HEK293 (cell line): ENCODE data around the gene ZCCHC24.

Experiments used
- CTCF ChIA-PET: fragments of 350-600 bp; formaldehyde crosslinking; extraction: SDS; loops from one replicate; lab custom pipeline; 2021; ENCODE audit warnings: antibody characterized with exemption; lab: Yijun Ruan, JAX
- POLR2A ChIA-PET: fragments of 300-600 bp; formaldehyde crosslinking; extraction: SDS; loops from one replicate; lab custom pipeline; 2020; ENCODE audit warnings: antibody characterized with exemption, inconsistent platforms; lab: Yijun Ruan, JAX
- H3K27ac ChIP-seq: fragments of 200-500 bp; sonication (Bioruptor generic); 2 replicates; pipeline ENCODE4 v1.5.1; 2014; ENCODE audit warnings: low read depth, low read length, control low read depth, inconsistent platforms; ENCODE audit errors: extremely low read depth
- H3K36me3 ChIP-seq, 2 experiments: fragments of 200-500 bp in 1 of 2; sonication (Bioruptor generic) in 1 of 2; 1 replicate in 1 of 2; 2 replicates in 1 of 2; pipeline ENCODE4 v1.5.1; 2014 to 2017; ENCODE audit warnings: inconsistent platforms in 2 of 2, low read length in 2 of 2; ENCODE audit not compliant: control insufficient read depth in 2 of 2, insufficient read depth in 1 of 2
- H3K4me1 ChIP-seq: fragments of 200-500 bp; sonication (Bioruptor generic); 2 replicates; pipeline ENCODE4 v1.5.1; 2014; ENCODE audit warnings: mild to moderate bottlenecking, low read length, inconsistent platforms; ENCODE audit not compliant: control insufficient read depth, insufficient read depth
- H3K4me3 ChIP-seq: 2 replicates; pipeline ENCODE4 v1.5.1; 2011; ENCODE audit warnings: low read depth, mild to moderate bottlenecking, control low read depth, low read length, moderate library complexity
- H3K9me3 ChIP-seq: fragments of 200-500 bp; sonication (Bioruptor generic); 2 replicates; pipeline ENCODE4 v1.5.1; 2014; ENCODE audit warnings: low read depth, low read length, inconsistent platforms; ENCODE audit not compliant: control insufficient read depth, insufficient read depth
- FEZF1 ChIP-seq: fragments of 450-650 bp; formaldehyde crosslinking; IDR thresholded peaks from 2 replicates; pipeline ENCODE4 v1.5.1; 2016; ENCODE audit warnings: missing biosample characterization, missing genetic modification characterization
- IKZF3 ChIP-seq: fragments of 450-650 bp; IDR thresholded peaks from 2 replicates; pipeline ENCODE4 v1.5.0; 2018; ENCODE audit warnings: missing biosample characterization, mild to moderate bottlenecking, missing genetic modification characterization, moderate library complexity
- KLF7 ChIP-seq: fragments of 450-650 bp; formaldehyde crosslinking; IDR thresholded peaks from 2 replicates; pipeline ENCODE4 v1.5.1; 2016; ENCODE audit warnings: missing biosample characterization, missing genetic modification characterization, borderline replicate concordance
- ZBTB1 ChIP-seq: fragments of 450-650 bp; formaldehyde crosslinking; IDR thresholded peaks from 2 replicates; pipeline ENCODE4 v1.5.1; 2016; ENCODE audit warnings: missing biosample characterization, missing genetic modification characterization
- ZBTB49 ChIP-seq: fragments of 450-650 bp; formaldehyde crosslinking; IDR thresholded peaks from 2 replicates; pipeline ENCODE4 v1.5.1; 2016; ENCODE audit warnings: missing biosample characterization, missing genetic modification characterization, low read depth
- ZEB2 ChIP-seq: fragments of 450-650 bp; formaldehyde crosslinking; IDR thresholded peaks from 2 replicates; pipeline ENCODE4 v1.5.1; 2016; ENCODE audit warnings: missing biosample characterization, missing genetic modification characterization
- ZNF112 ChIP-seq: fragments of 450-650 bp; formaldehyde crosslinking; IDR thresholded peaks from 2 replicates; pipeline ENCODE4 v1.5.0; 2017; ENCODE audit warnings: missing biosample characterization, missing genetic modification characterization
- ZNF146 ChIP-seq: fragments of 450-650 bp; formaldehyde crosslinking; IDR thresholded peaks from 2 replicates; pipeline ENCODE4 v1.5.1; 2016; ENCODE audit warnings: missing biosample characterization, missing genetic modification characterization
- ZNF19 ChIP-seq: fragments of 450-650 bp; formaldehyde crosslinking; IDR thresholded peaks from 2 replicates; pipeline ENCODE4; 2016; ENCODE audit warnings: missing biosample characterization, missing genetic modification characterization, low read depth
- ZNF302 ChIP-seq: fragments of 450-650 bp; formaldehyde crosslinking; IDR thresholded peaks from 2 replicates; pipeline ENCODE4 v1.5.1; 2016; ENCODE audit warnings: missing biosample characterization, missing genetic modification characterization, low read depth
- ZNF37A ChIP-seq: fragments of 450-650 bp; IDR thresholded peaks from 2 replicates; pipeline ENCODE4 v1.5.1; 2018; ENCODE audit warnings: missing biosample characterization, missing genetic modification characterization
- ZNF530 ChIP-seq: fragments of 450-650 bp; formaldehyde crosslinking; IDR thresholded peaks from 2 replicates; pipeline ENCODE4 v1.5.1; 2016; ENCODE audit warnings: low read depth, missing biosample characterization, missing genetic modification characterization
- ZNF596 ChIP-seq: fragments of 450-650 bp; IDR thresholded peaks from 2 replicates; pipeline ENCODE4 v1.5.0; 2018; ENCODE audit warnings: missing biosample characterization, mild to moderate bottlenecking, missing genetic modification characterization, moderate library complexity
- ZNF701 ChIP-seq: fragments of 450-650 bp; formaldehyde crosslinking; IDR thresholded peaks from 2 replicates; pipeline ENCODE4 v1.5.1; 2016; ENCODE audit warnings: missing biosample characterization, missing genetic modification characterization
- ZNF792 ChIP-seq: fragments of 450-650 bp; formaldehyde crosslinking; IDR thresholded peaks from 2 replicates; pipeline ENCODE4 v1.5.1; 2016; ENCODE audit warnings: missing biosample characterization, missing genetic modification characterization
- ZNF837 ChIP-seq: fragments of 450-650 bp; formaldehyde crosslinking; IDR thresholded peaks from 2 replicates; pipeline ENCODE4 v1.5.1; 2016; ENCODE audit warnings: missing biosample characterization, missing genetic modification characterization
- ZNF843 ChIP-seq: fragments of 450-650 bp; formaldehyde crosslinking; IDR thresholded peaks from 2 replicates; pipeline ENCODE4 v1.5.1; 2016; ENCODE audit warnings: missing biosample characterization, missing genetic modification characterization
- ZXDB ChIP-seq: fragments of 450-650 bp; formaldehyde crosslinking; IDR thresholded peaks from 2 replicates; pipeline ENCODE4 v1.5.1; 2016; ENCODE audit warnings: missing biosample characterization, missing genetic modification characterization
- TF ChIP-seq, protein P1 (sequence below): fragments of 450-650 bp; formaldehyde crosslinking; IDR thresholded peaks from 2 replicates; pipeline ENCODE4 v1.5.1; 2016; ENCODE audit warnings: missing biosample characterization, missing genetic modification characterization, borderline replicate concordance
- TF ChIP-seq, protein P2 (sequence below): sonication (generic); formaldehyde crosslinking; IDR thresholded peaks from 2 replicates; pipeline ENCODE4 v1.8.1; 2022; ENCODE audit warnings: mild to moderate bottlenecking, moderate library complexity, missing genetic modification reagents
- TF ChIP-seq, protein P3 (sequence below): fragments of 450-650 bp; formaldehyde crosslinking; IDR thresholded peaks from 2 replicates; pipeline ENCODE4 v1.5.1; 2016; ENCODE audit warnings: missing biosample characterization, missing genetic modification characterization

The ZCCHC24 gene

GRCh38 chr10:79476645-79477044, 31.2 kb upstream of the ZCCHC24 start:
- H3K27ac ChIP-seq = no peak overlapping the region
- no peaks in the 10 kb centered on the region for H3K4me1 ChIP-seq
- POLR2A ChIA-PET = no interaction called here
- CTCF ChIA-PET = interaction anchor here (0.7 to 2.8 kb wide), 5 partner anchors 9 to 104 kb away, joined by 3 to 16 read pairs (median 3); no protein-coding TSS in a partner anchor
- H3K9me3 ChIP-seq = no peaks in the 10 kb centered on the region
- H3K36me3 ChIP-seq = no peaks in the 10 kb centered on the region
- TF ChIP-seq ZNF837 (tag by site-specific recombination) (no peak), ZBTB49 (tag by site-specific recombination) (no peak)
- no peak overlapping the region for H3K4me3 ChIP-seq

DNA sequence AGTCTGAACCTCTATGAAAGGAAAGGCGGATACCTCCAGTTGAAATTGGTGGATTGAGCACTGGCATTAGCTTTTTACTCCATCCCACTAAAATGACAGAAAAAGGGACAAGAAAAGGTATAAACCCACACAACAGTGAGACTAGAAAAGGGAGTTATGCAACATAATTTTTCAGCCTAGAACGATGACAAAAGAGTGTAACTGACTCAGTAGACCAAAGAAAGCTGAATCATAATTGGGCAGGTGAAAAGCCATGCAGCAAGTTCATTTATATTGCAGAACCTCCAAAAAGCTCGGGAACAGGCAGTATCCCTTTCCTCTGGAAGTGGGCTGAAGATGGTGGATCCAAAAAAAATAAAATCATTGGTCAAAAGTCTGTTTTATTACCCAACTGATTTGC, 30.5 kb upstream of the ZCCHC24 start:
- CTCF ChIA-PET = interaction anchor here (0.9 to 2.8 kb wide), 4 partner anchors 8 to 101 kb away, joined by 3 to 16 read pairs (median 8); no protein-coding TSS in a partner anchor
- TF ChIP-seq, protein P1, sequence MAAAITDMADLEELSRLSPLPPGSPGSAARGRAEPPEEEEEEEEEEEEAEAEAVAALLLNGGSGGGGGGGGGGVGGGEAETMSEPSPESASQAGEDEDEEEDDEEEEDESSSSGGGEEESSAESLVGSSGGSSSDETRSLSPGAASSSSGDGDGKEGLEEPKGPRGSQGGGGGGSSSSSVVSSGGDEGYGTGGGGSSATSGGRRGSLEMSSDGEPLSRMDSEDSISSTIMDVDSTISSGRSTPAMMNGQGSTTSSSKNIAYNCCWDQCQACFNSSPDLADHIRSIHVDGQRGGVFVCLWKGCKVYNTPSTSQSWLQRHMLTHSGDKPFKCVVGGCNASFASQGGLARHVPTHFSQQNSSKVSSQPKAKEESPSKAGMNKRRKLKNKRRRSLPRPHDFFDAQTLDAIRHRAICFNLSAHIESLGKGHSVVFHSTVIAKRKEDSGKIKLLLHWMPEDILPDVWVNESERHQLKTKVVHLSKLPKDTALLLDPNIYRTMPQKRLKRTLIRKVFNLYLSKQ (tag by site-specific recombination) = no peak
- TF ChIP-seq ZNF146 = no peak
- no peak for TF ChIP-seq ZNF596
- TF ChIP-seq ZNF530 (tag by site-specific recombination) = no peak
- TF ChIP-seq ZNF37A (tag by site-specific recombination) = no peak
- TF ChIP-seq ZNF19 (tag by site-specific recombination) = no peak
- no peak for TF ChIP-seq ZNF843 (tag by site-specific recombination)
- no peak for TF ChIP-seq ZNF112 (tag by site-specific recombination)
- no peak for TF ChIP-seq ZBTB1 (tag by site-specific recombination)
- no peak for TF ChIP-seq ZNF302 (tag by site-specific recombination)
- TF ChIP-seq ZNF792 (tag by site-specific recombination) = no peak
- no peak for TF ChIP-seq ZNF701 (tag by site-specific recombination)
- no peak for TF ChIP-seq IKZF3 (tag by site-specific recombination)
- no peak for TF ChIP-seq FEZF1 (tag by site-specific recombination)
- TF ChIP-seq, protein P2, sequence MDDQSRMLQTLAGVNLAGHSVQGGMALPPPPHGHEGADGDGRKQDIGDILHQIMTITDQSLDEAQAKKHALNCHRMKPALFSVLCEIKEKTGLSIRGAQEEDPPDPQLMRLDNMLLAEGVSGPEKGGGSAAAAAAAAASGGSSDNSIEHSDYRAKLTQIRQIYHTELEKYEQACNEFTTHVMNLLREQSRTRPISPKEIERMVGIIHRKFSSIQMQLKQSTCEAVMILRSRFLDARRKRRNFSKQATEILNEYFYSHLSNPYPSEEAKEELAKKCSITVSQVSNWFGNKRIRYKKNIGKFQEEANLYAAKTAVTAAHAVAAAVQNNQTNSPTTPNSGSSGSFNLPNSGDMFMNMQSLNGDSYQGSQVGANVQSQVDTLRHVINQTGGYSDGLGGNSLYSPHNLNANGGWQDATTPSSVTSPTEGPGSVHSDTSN = no peak
- TF ChIP-seq KLF7 = no peak
- TF ChIP-seq ZEB2 = no peak
- TF ChIP-seq ZXDB (tag by site-specific recombination) = no peak
- TF ChIP-seq, protein P3, sequence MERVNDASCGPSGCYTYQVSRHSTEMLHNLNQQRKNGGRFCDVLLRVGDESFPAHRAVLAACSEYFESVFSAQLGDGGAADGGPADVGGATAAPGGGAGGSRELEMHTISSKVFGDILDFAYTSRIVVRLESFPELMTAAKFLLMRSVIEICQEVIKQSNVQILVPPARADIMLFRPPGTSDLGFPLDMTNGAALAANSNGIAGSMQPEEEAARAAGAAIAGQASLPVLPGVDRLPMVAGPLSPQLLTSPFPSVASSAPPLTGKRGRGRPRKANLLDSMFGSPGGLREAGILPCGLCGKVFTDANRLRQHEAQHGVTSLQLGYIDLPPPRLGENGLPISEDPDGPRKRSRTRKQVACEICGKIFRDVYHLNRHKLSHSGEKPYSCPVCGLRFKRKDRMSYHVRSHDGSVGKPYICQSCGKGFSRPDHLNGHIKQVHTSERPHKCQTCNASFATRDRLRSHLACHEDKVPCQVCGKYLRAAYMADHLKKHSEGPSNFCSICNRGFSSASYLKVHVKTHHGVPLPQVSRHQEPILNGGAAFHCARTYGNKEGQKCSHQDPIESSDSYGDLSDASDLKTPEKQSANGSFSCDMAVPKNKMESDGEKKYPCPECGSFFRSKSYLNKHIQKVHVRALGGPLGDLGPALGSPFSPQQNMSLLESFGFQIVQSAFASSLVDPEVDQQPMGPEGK (tag by site-specific recombination) = no peak

More for the DNA sequence above, 30.5 kb upstream of the ZCCHC24 start:
- Histone ChIP-seq H3K27ac (no peak overlapping the region), H3K36me3 (no peaks in the 10 kb centered on the region), H3K4me3 (no peak overlapping the region), H3K9me3 (no peaks in the 10 kb centered on the region), H3K4me1 (no peaks in the 10 kb centered on the region)
- POLR2A ChIA-PET = no interaction called here
